HepG2 (cell line): ENCODE data around the gene RPS27L. TPM values are rescaled to one million over a fixed set of nuclear protein-coding genes. Genes with fewer than 3 reads are reported as not detected.

ENCODE experiments used
- ATAC-seq: fragments of 200-7000 bp; cut with Tn5 transposase; 3 replicates; pipeline ENCODE4 v1.9.1; 2020; ENCODE audit warnings: mild to moderate bottlenecking, moderate library complexity
- BruUV-seq: library from RNA; stranded (reverse); fragments of 400-500 nt; replicated peaks from 2 replicates; lab custom pipeline; 2021; lab: Mats Ljungman, UMichigan
- CTCF ChIA-PET: fragments of 300-600 bp; formaldehyde crosslinking; extraction: SDS; loops from one replicate; lab custom pipeline; 2021; ENCODE audit warnings: low total read pairs, inconsistent platforms, low intra/inter-chr PET ratio; lab: Yijun Ruan, JAX
- POLR2A ChIA-PET: fragments of 350-600 bp; sonication (Branson Sonifier 250); formaldehyde crosslinking; loops from one replicate; lab custom pipeline; 2020; ENCODE audit warnings: antibody characterized with exemption, inconsistent platforms; lab: Yijun Ruan, JAX
- DNase-seq: peaks from one replicate; pipeline ENCODE4 v3.0.0-alpha.2; 2015; ENCODE audit warnings: low spot score
- FAIRE-seq: peaks from 3 replicates; lab custom pipeline; 2011; peaks lifted over from hg19 to GRCh38; lab: Jason Lieb, UNC
- H2AFZ ChIP-seq: one replicate; pipeline ENCODE4 v1.6.1; 2011; ENCODE audit warnings: low read length, inconsistent platforms
- H3K27ac ChIP-seq: fragments of 300-600 bp; 3 replicates; pipeline ENCODE4 v1.8.0; 2011; ENCODE audit warnings: mixed run types, mild to moderate bottlenecking, mixed read lengths, low read length, inconsistent platforms; ENCODE audit not compliant: insufficient read depth; ENCODE audit errors: extremely low read length
- H3K27me3 ChIP-seq, 2 experiments: fragments of 200-600 bp in 1 of 2; 2 replicates in 1 of 2; 3 replicates in 1 of 2; pipeline versions ENCODE4 v1.6.0 to v1.8.0; 2011; ENCODE audit warnings: low read length in 2 of 2, mild to moderate bottlenecking in 2 of 2, moderate library complexity in 2 of 2, inconsistent platforms in 1 of 2; ENCODE audit not compliant: insufficient read depth in 2 of 2, control insufficient read depth in 1 of 2
- H3K36me3 ChIP-seq, 2 experiments: fragments of 200-600 bp in 1 of 2; replicated peaks in 1 of 2; 2 replicates in 1 of 2; 3 replicates in 1 of 2; pipeline versions ENCODE4 v1.5.1 to v1.8.0; 2011; ENCODE audit warnings: low read length in 2 of 2, inconsistent platforms in 1 of 2; ENCODE audit not compliant: insufficient read depth in 2 of 2, control insufficient read depth in 1 of 2
- H3K4me1 ChIP-seq: 2 replicates; pipeline ENCODE4 v1.5.1; 2012; ENCODE audit warnings: low read length, inconsistent platforms; ENCODE audit not compliant: insufficient read depth
- H3K4me2 ChIP-seq: 2 replicates; pipeline ENCODE4 v1.6.0; 2011; ENCODE audit warnings: low read depth, low read length, inconsistent platforms
- H3K4me3 ChIP-seq, 3 experiments: fragments of 200-600 bp in 1 of 3; sonication (generic), shearing (Covaris generic) in 1 of 3; replicated peaks in 1 of 3; 2 replicates each; pipeline ENCODE4 v1.5.1; 2011 to 2016; ENCODE audit warnings: low read length in 3 of 3, inconsistent platforms in 2 of 3, low read depth in 2 of 3, mild to moderate bottlenecking in 2 of 3, control low read depth in 1 of 3, mixed read lengths in 1 of 3; ENCODE audit not compliant: insufficient read depth in 1 of 3
- H3K79me2 ChIP-seq: one replicate; pipeline ENCODE4 v1.6.1; 2011; ENCODE audit warnings: low read length, inconsistent platforms; ENCODE audit not compliant: insufficient read depth
- H3K9ac ChIP-seq: 2 replicates; pipeline ENCODE4 v1.6.0; 2011; ENCODE audit warnings: mild to moderate bottlenecking, low read depth, low read length, inconsistent platforms; ENCODE audit not compliant: insufficient read depth
- H3K9me3 ChIP-seq: 2 replicates; pipeline ENCODE4 v1.5.1; 2012; ENCODE audit warnings: mild to moderate bottlenecking, low read length
- H4K20me1 ChIP-seq: 2 replicates; pipeline ENCODE4 v1.6.0; 2011; ENCODE audit warnings: inconsistent platforms, mild to moderate bottlenecking, low read length, moderate library complexity; ENCODE audit not compliant: insufficient read depth
- STAG1 ChIP-seq: sonication (generic); formaldehyde crosslinking; IDR thresholded peaks from 2 replicates; pipeline ENCODE4 v1.4.0; 2020; ENCODE audit warnings: missing genetic modification reagents
- ZNF646 ChIP-seq: sonication (generic); formaldehyde crosslinking; IDR thresholded peaks from 2 replicates; pipeline ENCODE4 v1.9.0; 2021; ENCODE audit warnings: mild to moderate bottlenecking, missing genetic modification reagents
- WGBS: methylation state at CpG from one replicate; pipeline ENCODE4 v1.1.6; 2017; ENCODE audit warnings: low lambda C conversion rate; 5-methylcytosine and 5-hydroxymethylcytosine counted together
- in situ Hi-C: cut with HindIII; loops from 2 replicates; pipeline ENCODE4 v1.10.0; 2017; ENCODE audit warnings: low pct_unique_long_range_greater_than_20kb; ENCODE audit not compliant: extremely low pct_ligation_motif_present
- intact Hi-C: fragments of 100-400 bp; cut with micrococcal nuclease; formaldehyde crosslinking; loops from one replicate; pipeline ENCODE4 v1.10.0; 2022; ENCODE audit not compliant: unreplicated experiment
- polyA plus RNA-seq, 8 experiments: library from polyadenylated mRNA; depleted of rRNA in 3 of 8; stranded (reverse) in 7 of 8; unstranded in 1 of 8; fragments of >200 nt; fragmentation: Illumina TruSeq in 4 of 8; extraction: Trizol in 4 of 8; gene quantifications; 2 replicates each; pipeline versions ENCODE4 v1.2.1 to v1.2.3, GENCODE V29; 2011 to 2016; ENCODE audit warnings: low read depth in 4 of 8, missing spikeins in 1 of 8, mixed read lengths in 1 of 8; ENCODE audit not compliant: insufficient read depth in 1 of 8
- total RNA-seq, 5 experiments: library from RNA; depleted of rRNA; stranded (reverse); fragments of >200 nt; fragmentation: Illumina TruSeq; extraction: Trizol; gene quantifications; 2 replicates each; pipeline ENCODE4 v1.2.3, GENCODE V29; 2016; ENCODE audit warnings: low read depth in 1 of 5

The RPS27L gene
- total and polyA plus RNA-seq, 2 of the 13 experiments (the other 11 are each of a cell fraction or from before 2014, with no cell fraction given), result 231 to 433 TPM

GRCh38 chr15:63166219-63166618 is 8.9 kb upstream of the RPS27L start:
- FAIRE-seq (no peak), DNase-seq (no peak), ATAC-seq (no peak)
- H3K9me3 ChIP-seq, result no peaks in the 10 kb centered on the region
- in situ Hi-C loops (loop anchor here (25.0 kb wide), 1 partner anchor 246 kb away; no protein-coding TSS in a partner anchor), intact Hi-C loops (no loop called here)
- peaks cover 0 to 6% of the 10 kb centered on the region in 2 experiments; a peak in 1 of 5 replicates for H3K27me3 ChIP-seq
- H3K4me1 ChIP-seq, result peaks cover 14% of the 10 kb centered on the region
- no peak overlapping the region for H3K4me3 ChIP-seq
- H3K36me3 ChIP-seq, result no peaks in the 10 kb centered on the region
- no peaks in the 10 kb centered on the region for H4K20me1 ChIP-seq
- no peaks in the 10 kb centered on the region for H3K79me2 ChIP-seq
- TF ChIP-seq ZNF646, result no peak
- TF ChIP-seq STAG1 (CRISPR knock-in tag), result 0 out of 2 replicates have a peak, but pooled peaks have one; percentile 2
- 76% methylated on average over 2 of the region's 2 CpGs for WGBS
- H3K27ac ChIP-seq, result no peak overlapping the region
- no TSS peak for BruUV-seq
- H2AFZ ChIP-seq, result no peak overlapping the region
- CTCF ChIA-PET, result no interaction called here
- POLR2A ChIA-PET, result interaction anchor here (1.2 kb wide), 1 partner anchor 9 kb away, joined by 5 read pairs; the partner anchor contains the start of gene RPS27L
- H3K4me2 ChIP-seq, result no peak overlapping the region
- no peak overlapping the region for H3K9ac ChIP-seq
